VCaP (cell line): Measurements from ENCODE around the gene FKTN.
A peak's percentile ranks its signal among the peaks of the same experiment; 100 is the strongest.

Source experiments
- H3K27ac ChIP-seq: fragments of 450-650 bp; 2 replicates; pipeline ENCODE4 v1.5.1; 2017
- TF ChIP-seq, protein P1 (sequence below): fragments of 450-650 bp; conservative IDR thresholded peaks from 2 replicates; pipeline ENCODE4 v1.5.1; 2017; ENCODE audit warnings: mild to moderate bottlenecking, moderate library complexity

FKTN gene

DNA sequence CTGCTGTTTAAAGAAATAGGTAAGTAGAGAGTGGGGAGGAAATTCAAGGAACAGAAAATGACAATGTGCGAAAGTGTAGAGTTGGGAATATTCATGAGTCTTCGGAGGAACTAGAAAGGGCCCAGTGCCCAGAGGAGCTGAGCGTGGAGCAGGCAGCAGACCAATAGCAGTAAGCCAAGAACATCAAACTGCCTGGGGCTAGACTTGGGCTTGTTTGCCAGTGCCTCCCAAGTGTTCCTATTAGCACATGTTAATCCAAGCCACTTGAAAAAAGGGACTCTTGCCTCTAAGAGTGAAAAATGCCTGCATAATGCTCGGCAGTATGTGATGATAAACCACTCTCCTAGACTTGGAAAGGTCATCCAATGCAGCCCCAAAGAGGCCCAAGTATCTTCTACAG is 103.1 kb downstream of the FKTN start:
- no peak overlapping the region for H3K27ac ChIP-seq
- TF ChIP-seq, protein P1, sequence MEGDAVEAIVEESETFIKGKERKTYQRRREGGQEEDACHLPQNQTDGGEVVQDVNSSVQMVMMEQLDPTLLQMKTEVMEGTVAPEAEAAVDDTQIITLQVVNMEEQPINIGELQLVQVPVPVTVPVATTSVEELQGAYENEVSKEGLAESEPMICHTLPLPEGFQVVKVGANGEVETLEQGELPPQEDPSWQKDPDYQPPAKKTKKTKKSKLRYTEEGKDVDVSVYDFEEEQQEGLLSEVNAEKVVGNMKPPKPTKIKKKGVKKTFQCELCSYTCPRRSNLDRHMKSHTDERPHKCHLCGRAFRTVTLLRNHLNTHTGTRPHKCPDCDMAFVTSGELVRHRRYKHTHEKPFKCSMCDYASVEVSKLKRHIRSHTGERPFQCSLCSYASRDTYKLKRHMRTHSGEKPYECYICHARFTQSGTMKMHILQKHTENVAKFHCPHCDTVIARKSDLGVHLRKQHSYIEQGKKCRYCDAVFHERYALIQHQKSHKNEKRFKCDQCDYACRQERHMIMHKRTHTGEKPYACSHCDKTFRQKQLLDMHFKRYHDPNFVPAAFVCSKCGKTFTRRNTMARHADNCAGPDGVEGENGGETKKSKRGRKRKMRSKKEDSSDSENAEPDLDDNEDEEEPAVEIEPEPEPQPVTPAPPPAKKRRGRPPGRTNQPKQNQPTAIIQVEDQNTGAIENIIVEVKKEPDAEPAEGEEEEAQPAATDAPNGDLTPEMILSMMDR = no peak

DNA sequence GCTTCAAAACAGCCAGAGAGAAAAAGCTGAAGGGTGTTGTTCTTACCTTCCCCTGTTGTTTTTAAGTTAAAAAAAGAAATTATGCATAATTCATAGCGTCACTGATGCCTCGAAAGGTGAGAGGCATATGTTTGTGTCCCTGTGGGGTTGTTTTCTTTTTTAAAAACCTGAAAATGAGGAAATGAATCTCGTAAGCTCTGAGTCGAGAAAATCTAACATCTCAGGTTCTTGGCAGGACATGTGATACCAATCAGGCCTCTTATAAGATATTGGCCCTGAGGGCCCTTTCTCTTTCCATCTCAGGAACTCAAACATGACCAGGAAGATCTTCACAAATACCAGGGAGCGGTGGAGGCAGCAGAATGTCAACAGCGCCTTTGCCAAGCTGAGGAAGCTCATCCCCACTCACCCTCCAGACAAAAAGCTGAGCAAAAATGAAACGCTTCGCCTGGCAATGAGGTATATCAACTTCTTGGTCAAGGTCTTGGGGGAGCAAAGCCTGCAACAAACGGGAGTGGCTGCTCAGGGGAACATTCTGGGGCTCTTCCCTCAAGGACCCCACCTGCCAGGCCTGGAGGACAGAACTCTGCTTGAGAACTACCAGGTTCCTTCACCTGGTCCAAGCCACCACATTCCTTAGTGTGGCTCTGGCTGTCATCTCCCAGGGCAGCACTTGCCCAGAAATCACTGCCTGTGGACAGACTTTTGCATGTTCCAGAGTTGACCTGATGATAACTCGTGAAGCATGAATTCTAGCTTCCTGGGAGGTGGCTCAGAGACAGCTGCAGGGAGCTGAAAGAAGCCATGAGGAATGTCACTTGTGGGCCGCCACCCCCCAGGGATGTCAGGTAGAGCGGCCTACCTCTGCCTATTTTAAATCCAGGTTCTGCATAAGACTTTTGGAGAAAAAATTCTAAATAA is 104.5 kb downstream of the FKTN start, which contains the start of gene TAL2:
Gene TAL2 (plus strand): TSS at position 274 of the 921 bp plus-strand sequence. CDS start 40 bp downstream, at position 314.
- TF ChIP-seq, protein P1 = no peak
- H3K27ac ChIP-seq = no peak within 1 kb of the TSS

DNA sequence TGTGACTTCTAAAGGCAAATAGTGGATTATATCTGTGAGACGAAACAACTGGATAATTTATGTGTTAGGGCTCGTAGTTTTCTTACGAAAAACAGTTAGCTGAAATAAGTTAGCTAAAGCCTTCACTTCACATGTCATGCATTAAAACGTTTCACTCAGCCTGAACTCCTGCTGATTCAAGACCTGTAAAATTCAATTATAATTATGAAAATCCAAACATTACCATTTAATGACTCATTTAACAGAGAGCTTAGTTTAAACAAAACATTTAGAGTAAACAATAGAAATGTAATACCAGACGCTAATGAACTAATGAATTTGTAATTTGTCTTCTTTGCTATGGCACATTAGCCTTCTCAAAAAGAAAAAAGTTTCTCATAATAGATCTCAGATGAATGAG is 106.0 kb downstream of the FKTN start:
- H3K27ac ChIP-seq = no peak overlapping the region
- TF ChIP-seq, protein P1 = no peak

DNA sequence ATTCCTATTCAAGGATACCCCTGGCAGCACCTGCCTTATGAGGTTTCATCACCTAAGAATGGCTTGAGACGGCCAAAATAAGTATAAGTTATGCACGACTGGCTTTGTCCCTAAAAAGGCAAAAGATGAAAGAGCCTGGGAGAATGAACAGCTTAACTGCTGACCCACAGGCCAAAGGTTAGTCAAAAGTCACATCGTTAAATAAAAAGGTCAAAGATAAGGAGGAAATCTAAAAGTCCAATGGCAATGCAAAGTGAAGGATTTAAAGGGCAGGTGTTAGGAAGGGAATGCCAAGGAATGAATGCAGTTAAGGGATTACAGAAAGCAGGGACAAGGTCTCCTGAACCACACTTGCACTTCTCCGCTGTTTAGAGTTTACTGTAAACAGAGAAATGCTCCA is 109.9 kb downstream of the FKTN start:
- TF ChIP-seq, protein P1 = no peak

DNA sequence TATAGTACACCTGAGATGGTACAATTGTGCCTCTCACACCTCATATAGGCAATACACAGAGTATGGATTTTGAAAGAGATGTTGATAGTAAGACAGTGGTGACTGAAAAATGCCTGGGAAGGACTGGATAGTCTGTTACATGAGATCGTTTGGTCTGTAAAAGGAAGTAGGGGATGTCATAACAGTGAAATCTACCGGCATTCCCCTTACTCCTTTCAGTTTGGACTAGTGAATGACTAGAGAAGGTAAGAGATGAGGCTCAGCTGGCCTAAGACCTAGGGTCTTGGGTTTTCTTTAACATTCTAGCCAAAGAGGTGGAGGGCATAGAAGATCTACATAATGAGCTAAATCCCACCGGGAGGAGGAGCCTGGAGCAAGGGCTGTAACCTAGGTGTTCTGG is 112.4 kb downstream of the FKTN start:
- TF ChIP-seq, protein P1 = no peak
- H3K27ac ChIP-seq = peak overlapping the region; percentile 71; the same call in 1 of the 2 replicates

More for the DNA sequence above, 109.9 kb downstream of the FKTN start:
- H3K27ac ChIP-seq = no peak overlapping the region

DNA sequence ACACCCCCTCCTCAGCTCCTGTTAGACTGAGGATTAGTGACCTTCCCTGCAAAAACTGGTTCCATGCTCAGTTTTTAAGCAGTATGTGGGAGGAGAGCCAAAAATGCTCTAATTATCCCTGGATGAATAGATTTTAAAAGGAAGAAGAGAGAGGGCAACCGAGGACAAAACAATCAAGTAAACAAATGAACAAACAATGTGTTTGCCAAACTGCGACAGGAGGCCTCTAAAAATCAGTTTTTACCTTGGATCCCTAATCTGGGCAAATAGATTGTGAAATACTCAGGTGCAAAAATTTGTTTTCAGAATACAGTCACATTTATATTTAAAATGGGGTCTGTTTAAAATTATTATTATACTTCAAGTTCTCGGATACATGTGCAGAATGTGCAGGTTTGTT is 112.8 kb downstream of the FKTN start:
- peak overlapping the region; percentile 71; the same call in 1 of the 2 replicates for H3K27ac ChIP-seq
- TF ChIP-seq, protein P1 = no peak

DNA sequence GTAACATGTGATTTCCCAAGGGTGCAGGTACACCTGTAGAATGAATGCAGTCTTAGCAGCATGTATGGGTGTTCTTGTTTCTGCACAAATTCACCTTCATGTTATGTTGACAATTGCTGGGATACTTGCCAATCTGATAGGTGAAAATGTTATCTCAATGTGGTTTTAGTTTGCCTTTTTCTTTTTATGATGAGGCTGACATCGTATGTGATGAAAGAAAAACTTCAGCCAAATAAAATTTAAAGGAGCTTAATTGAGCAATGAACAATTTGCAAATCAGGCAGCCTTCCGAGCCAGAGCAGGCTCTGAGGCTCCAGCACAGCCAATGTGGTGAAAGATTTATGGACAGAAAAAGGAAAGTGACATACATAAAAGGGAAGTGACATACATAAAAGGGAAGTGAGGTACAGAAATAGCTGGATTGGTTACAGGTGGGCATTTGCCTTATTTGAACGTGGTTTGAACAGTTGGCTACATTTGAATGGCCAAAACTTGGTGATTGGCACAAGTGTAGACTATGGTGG is 114.8 kb downstream of the FKTN start:
- peak overlapping the region; percentile 71 for H3K27ac ChIP-seq
- TF ChIP-seq, protein P1 = no peak
